Panc1 (cell line): ENCODE measurements around the gene HIF1A. TPM values are rescaled to one million over a fixed set of nuclear protein-coding genes. Genes with fewer than 3 reads are reported as not detected.

Experiments used
- ATAC-seq: fragments of 200-7000 bp; cut with Tn5 transposase; 2 replicates; pipeline ENCODE4 v1.9.1; 2020; ENCODE audit warnings: mild to moderate bottlenecking, moderate library complexity
- BruUV-seq: library from RNA; stranded (reverse); fragments of 400-500 nt; replicated peaks from 2 replicates; lab custom pipeline; 2021; lab: Mats Ljungman, UMichigan
- CTCF ChIA-PET: fragments of 300-600 bp; sonication (Branson Sonifier 250); formaldehyde crosslinking; loops from one replicate; lab custom pipeline; 2022; ENCODE audit warnings: antibody characterized with exemption; lab: Charles Lee
- POLR2A ChIA-PET: fragments of 300-600 bp; sonication (Branson Sonifier 250); formaldehyde crosslinking; loops from one replicate; lab custom pipeline; 2022; ENCODE audit warnings: antibody characterized with exemption; lab: Charles Lee
- DNase-seq: peaks from one replicate; pipeline ENCODE4 v3.0.0-alpha.2; 2010; ENCODE audit warnings: low read depth, low spot score
- H3K27ac ChIP-seq: 2 replicates; pipeline ENCODE4 v1.5.1; 2011; ENCODE audit warnings: mild to moderate bottlenecking, low read length, inconsistent platforms
- H3K27me3 ChIP-seq: fragments of 200-500 bp; sonication (Bioruptor generic); 2 replicates; pipeline ENCODE4 v1.6.0; 2014; ENCODE audit warnings: low read length, inconsistent platforms; ENCODE audit not compliant: control insufficient read depth, insufficient read depth
- H3K36me3 ChIP-seq: fragments of 200-500 bp; sonication (Bioruptor generic); 2 replicates; pipeline ENCODE4 v1.5.1; 2014; ENCODE audit warnings: inconsistent platforms, mild to moderate bottlenecking, low read length, moderate library complexity; ENCODE audit not compliant: control insufficient read depth, insufficient read depth
- H3K4me1 ChIP-seq: 2 replicates; pipeline ENCODE4 v1.5.1; 2011; ENCODE audit warnings: inconsistent platforms, mild to moderate bottlenecking, low read length, moderate library complexity; ENCODE audit not compliant: control insufficient read depth, insufficient read depth
- H3K4me3 ChIP-seq, 2 experiments: 2 replicates each; pipeline ENCODE4 v1.5.1; 2011 to 2012; ENCODE audit warnings: low read depth in 2 of 2, low read length in 2 of 2, mild to moderate bottlenecking in 2 of 2, inconsistent platforms in 1 of 2, moderate library complexity in 1 of 2
- H3K9me3 ChIP-seq: fragments of 200-500 bp; sonication (Bioruptor generic); 2 replicates; pipeline ENCODE4 v1.5.1; 2014; ENCODE audit warnings: low read depth, mild to moderate bottlenecking, inconsistent platforms, low read length, moderate library complexity; ENCODE audit not compliant: control insufficient read depth, insufficient read depth
- POLR2AphosphoS5 ChIP-seq: IDR thresholded peaks from 2 replicates; pipeline ENCODE4 v1.6.1; 2012; ENCODE audit warnings: mild to moderate bottlenecking, low read depth, low read length, moderate library complexity
- REST ChIP-seq, 2 experiments: IDR thresholded peaks; 2 replicates each; pipeline ENCODE4 v1.6.1; 2011 to 2012; ENCODE audit warnings: low read depth in 2 of 2, control low read depth in 1 of 2, low read length in 1 of 2, mild to moderate bottlenecking in 1 of 2, moderate library complexity in 1 of 2; ENCODE audit not compliant: insufficient read depth in 1 of 2
- SIN3A ChIP-seq: IDR thresholded peaks from 2 replicates; pipeline ENCODE4 v1.6.1; 2012; ENCODE audit warnings: low read depth, mild to moderate bottlenecking, low read length, moderate library complexity, borderline replicate concordance; ENCODE audit not compliant: insufficient read depth
- TCF7L2 ChIP-seq: IDR thresholded peaks from 2 replicates; pipeline ENCODE4 v1.6.1; 2011; ENCODE audit warnings: mild to moderate bottlenecking, low read depth, low read length, inconsistent platforms
- in situ Hi-C: cut with HindIII; loops from 2 replicates; pipeline ENCODE4 v1.10.0; 2016; ENCODE audit warnings: low sequenced_read_pairs, low pct_unique_long_range_greater_than_20kb
- intact Hi-C: fragments of 100-400 bp; cut with micrococcal nuclease; formaldehyde crosslinking; loops from one replicate; pipeline ENCODE4 v1.10.0; 2022; ENCODE audit not compliant: unreplicated experiment
- total RNA-seq: library from RNA; stranded (reverse); gene quantifications from one replicate; pipeline ENCODE4 v1.2.1, GENCODE V29; 2021; ENCODE audit not compliant: unreplicated experiment
- TF ChIP-seq, protein P1 (sequence below): fragments of 450-650 bp; IDR thresholded peaks from 2 replicates; pipeline ENCODE4 v1.5.1; 2017; ENCODE audit warnings: mild to moderate bottlenecking

HIF1A gene
- total RNA-seq, 1 experiment from 2014 or later = 83.4 TPM

DNA sequence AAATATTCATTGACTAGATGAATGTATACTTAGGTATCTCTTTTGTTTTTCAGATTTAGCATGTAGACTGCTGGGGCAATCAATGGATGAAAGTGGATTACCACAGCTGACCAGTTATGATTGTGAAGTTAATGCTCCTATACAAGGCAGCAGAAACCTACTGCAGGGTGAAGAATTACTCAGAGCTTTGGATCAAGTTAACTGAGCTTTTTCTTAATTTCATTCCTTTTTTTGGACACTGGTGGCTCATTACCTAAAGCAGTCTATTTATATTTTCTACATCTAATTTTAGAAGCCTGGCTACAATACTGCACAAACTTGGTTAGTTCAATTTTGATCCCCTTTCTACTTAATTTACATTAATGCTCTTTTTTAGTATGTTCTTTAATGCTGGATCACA, 51.6 kb downstream of the HIF1A start:
- Histone ChIP-seq H3K27me3 (no peaks in the 10 kb centered on the region), H3K4me3 (no peak overlapping the region), H3K4me1 (peaks cover 5% of the 10 kb centered on the region), H3K9me3 (no peaks in the 10 kb centered on the region), H3K27ac (no peak overlapping the region), H3K36me3 (peaks cover 14% of the 10 kb centered on the region)
- no peak for TF ChIP-seq REST (IDR thresholded peaks at IDR 0.05; ENCODE audit: insufficient read depth in 1 of 2, low read depth in 2 of 2, low read length in 1 of 2)
- TF ChIP-seq POLR2AphosphoS5 = no peak
- TF ChIP-seq SIN3A = no peak
- no peak for TF ChIP-seq TCF7L2
- TF ChIP-seq, protein P1, sequence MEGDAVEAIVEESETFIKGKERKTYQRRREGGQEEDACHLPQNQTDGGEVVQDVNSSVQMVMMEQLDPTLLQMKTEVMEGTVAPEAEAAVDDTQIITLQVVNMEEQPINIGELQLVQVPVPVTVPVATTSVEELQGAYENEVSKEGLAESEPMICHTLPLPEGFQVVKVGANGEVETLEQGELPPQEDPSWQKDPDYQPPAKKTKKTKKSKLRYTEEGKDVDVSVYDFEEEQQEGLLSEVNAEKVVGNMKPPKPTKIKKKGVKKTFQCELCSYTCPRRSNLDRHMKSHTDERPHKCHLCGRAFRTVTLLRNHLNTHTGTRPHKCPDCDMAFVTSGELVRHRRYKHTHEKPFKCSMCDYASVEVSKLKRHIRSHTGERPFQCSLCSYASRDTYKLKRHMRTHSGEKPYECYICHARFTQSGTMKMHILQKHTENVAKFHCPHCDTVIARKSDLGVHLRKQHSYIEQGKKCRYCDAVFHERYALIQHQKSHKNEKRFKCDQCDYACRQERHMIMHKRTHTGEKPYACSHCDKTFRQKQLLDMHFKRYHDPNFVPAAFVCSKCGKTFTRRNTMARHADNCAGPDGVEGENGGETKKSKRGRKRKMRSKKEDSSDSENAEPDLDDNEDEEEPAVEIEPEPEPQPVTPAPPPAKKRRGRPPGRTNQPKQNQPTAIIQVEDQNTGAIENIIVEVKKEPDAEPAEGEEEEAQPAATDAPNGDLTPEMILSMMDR = no peak
- intact Hi-C loops = no loop called here
- DNase-seq = no peak
- ChIA-PET CTCF (interaction anchor here (0.7 kb wide), 1 partner anchor 380 kb away, joined by 5 read pairs; no protein-coding TSS in a partner anchor), POLR2A (no interaction called here)
- in situ Hi-C loops = no loop called here
- ATAC-seq = no peak
- BruUV-seq = no TSS peak

DNA sequence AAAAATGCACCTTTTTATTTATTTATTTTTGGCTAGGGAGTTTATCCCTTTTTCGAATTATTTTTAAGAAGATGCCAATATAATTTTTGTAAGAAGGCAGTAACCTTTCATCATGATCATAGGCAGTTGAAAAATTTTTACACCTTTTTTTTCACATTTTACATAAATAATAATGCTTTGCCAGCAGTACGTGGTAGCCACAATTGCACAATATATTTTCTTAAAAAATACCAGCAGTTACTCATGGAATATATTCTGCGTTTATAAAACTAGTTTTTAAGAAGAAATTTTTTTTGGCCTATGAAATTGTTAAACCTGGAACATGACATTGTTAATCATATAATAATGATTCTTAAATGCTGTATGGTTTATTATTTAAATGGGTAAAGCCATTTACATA, 52.0 kb downstream of the HIF1A start:
- no peak for ATAC-seq
- TF ChIP-seq REST (IDR thresholded peaks at IDR 0.05; ENCODE audit: insufficient read depth in 1 of 2, low read depth in 2 of 2, low read length in 1 of 2) (no peak), TCF7L2 (no peak), POLR2AphosphoS5 (no peak), SIN3A (no peak)
- TF ChIP-seq, protein P1 = no peak
- intact Hi-C loops (no loop called here), in situ Hi-C loops (no loop called here)
- ChIA-PET CTCF (no interaction called here), POLR2A (no interaction called here)
- Histone ChIP-seq H3K36me3 (peaks cover 14% of the 10 kb centered on the region), H3K27ac (no peak overlapping the region), H3K4me3 (no peak overlapping the region), H3K4me1 (peaks cover 5% of the 10 kb centered on the region), H3K9me3 (no peaks in the 10 kb centered on the region), H3K27me3 (no peaks in the 10 kb centered on the region)
- TSS peak; percentile 71 for BruUV-seq
- DNase-seq = no peak
